Frontal cortex (tissue), 4 donors: Measurements from ENCODE around the gene DYNAP. TPM values are rescaled to one million over a fixed set of nuclear protein-coding genes. Genes with fewer than 3 reads are reported as not detected.

ENCODE experiments used
- DNase-seq, 2 donors: peaks; one replicate each; pipeline ENCODE4 v3.0.0; 2012; ENCODE audit warnings: low spot score in 2 of 2
- FAIRE-seq: peaks from 2 replicates; lab custom pipeline; 2012; peaks lifted over from hg19 to GRCh38; lab: Jason Lieb, UNC
- total RNA-seq: library from RNA; depleted of rRNA; stranded (reverse); fragments of >200 nt; gene quantifications from one replicate; pipeline ENCODE4 v1.2.3, GENCODE V29; 2014
- donor health status: control.
- donor health status: control.
- donor health status: control.

Gene DYNAP
- total RNA-seq, 1 donor from 2014 or later = not detected

- FAIRE-seq = no peak
- no peak for DNase-seq
These were observed 35.7 kb downstream of the DYNAP start for GRCh38 chr18:54626779-54627178.

- no peak for FAIRE-seq
- no peak for DNase-seq
These were observed 39.9 kb downstream of the DYNAP start for GRCh38 chr18:54630963-54631362.

DNA sequence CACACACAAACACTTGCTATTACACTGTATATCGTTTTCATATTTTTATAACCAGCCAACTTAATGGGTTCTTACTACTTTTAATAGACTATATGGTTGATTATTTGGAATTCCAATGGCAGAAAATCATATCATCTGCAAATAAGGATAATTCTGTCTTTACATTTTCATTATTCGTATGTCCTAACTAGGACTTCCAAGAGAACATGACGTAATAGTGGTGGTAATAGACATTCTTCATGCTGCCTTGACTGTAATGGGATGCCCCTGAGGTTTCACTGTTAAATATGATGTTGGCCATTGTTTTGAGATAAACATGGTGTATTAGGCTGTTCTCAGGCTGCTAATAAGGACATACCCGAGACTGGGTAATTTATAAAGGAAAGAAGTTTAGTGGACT lies 45.2 kb downstream of the DYNAP start:
- FAIRE-seq = no peak
- no peak for DNase-seq

DNA sequence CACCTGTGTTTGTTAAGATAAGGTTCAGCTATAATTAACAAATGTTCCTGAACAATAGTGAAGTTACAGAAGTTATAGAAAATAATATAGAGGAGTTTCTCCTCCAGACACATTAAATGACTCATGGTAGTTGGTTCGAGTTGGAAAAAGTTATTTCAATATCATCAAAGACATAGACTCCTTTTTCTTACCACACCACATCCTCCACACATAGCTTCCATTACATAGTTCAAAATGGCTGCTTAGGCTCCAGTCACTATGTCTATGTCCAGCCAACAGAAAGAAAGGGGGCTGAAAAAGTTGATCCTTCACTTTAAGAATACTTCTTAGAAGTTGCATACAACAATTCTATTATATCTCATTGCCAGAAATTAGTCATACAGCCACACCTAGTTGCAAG lies 50.7 kb downstream of the DYNAP start:
- no peak for FAIRE-seq
- DNase-seq = no peak

- FAIRE-seq (no peak), DNase-seq (no peak)
These were observed 56.1 kb downstream of the DYNAP start for GRCh38 chr18:54647176-54647575.

Other genes starting within 250 kb of the DYNAP start
- 0.82 TPM for gene STARD6, start 233.4 kb upstream of the DYNAP start, total RNA-seq
- 8.2 TPM for gene C18orf54, start 233.3 kb upstream of the DYNAP start, total RNA-seq
- gene RAB27B, start 237.2 kb downstream of the DYNAP start, total RNA-seq = 33.0 TPM